ENCODE results near the gene IVD.

GRCh38 chr15:40420793-40421192 is 15.2 kb downstream of the IVD start:
- TF ChIP-seq CTCF (IDR thresholded peaks at IDR 0.05) (no peak), POLR2A (IDR thresholded peaks at IDR 0.05) (no peak)
